Gastrocnemius medialis (tissue), 4 donors: Measurements from ENCODE around the gene PLXDC2.

Experiments
- CTCF ChIP-seq, 5 experiments: fragments of 450-650 bp in 3 of 5; fragments of 200-600 bp in 2 of 5; sonication (generic) in 2 of 5; IDR thresholded peaks in 4 of 5; conservative IDR thresholded peaks in 1 of 5; 1 replicate in 4 of 5; 2 replicates in 1 of 5; pipeline ENCODE4 v1.5.1; 2016 to 2019; ENCODE audit warnings: antibody characterized with exemption in 5 of 5, mild to moderate bottlenecking in 3 of 5, moderate library complexity in 3 of 5
- POLR2A ChIP-seq, 2 donors: fragments of 450-650 bp; IDR thresholded peaks; one replicate each; pipeline ENCODE4 v1.6.1; 2017; ENCODE audit warnings: antibody characterized with exemption in 2 of 2, mild to moderate bottlenecking in 2 of 2, moderate library complexity in 2 of 2

GRCh38 chr10:19908991-19909696, 92.9 kb downstream of the PLXDC2 start:
- no peak for TF ChIP-seq CTCF (IDR thresholded peaks at IDR 0.05 in 4 of 5, conservative IDR thresholded peaks at IDR 0.05 in 1 of 5)
- no peak for TF ChIP-seq POLR2A (IDR thresholded peaks at IDR 0.05)
